ENCODE data around the gene STAT6.
"Not testable (repeated sequence)": the region's sequence is repeated elsewhere in the genome, so short reads cannot be mapped to it uniquely, and the experiment has no call there.

GRCh38 chr12:57053146-57053545 lies 58.0 kb downstream of the STAT6 start:
- not testable (repeated sequence) for TF ChIP-seq POLR2A, CTCF (IDR thresholded peaks at IDR 0.05)
